Measurements from ENCODE around the gene SLC9A3. TPM values are rescaled to one million over a fixed set of nuclear protein-coding genes. Genes with fewer than 3 reads are reported as not detected.

The SLC9A3 gene
- total RNA-seq, 4 donors from 2014 or later: 3.7 to 5.9 (median 4.3) TPM

DNA sequence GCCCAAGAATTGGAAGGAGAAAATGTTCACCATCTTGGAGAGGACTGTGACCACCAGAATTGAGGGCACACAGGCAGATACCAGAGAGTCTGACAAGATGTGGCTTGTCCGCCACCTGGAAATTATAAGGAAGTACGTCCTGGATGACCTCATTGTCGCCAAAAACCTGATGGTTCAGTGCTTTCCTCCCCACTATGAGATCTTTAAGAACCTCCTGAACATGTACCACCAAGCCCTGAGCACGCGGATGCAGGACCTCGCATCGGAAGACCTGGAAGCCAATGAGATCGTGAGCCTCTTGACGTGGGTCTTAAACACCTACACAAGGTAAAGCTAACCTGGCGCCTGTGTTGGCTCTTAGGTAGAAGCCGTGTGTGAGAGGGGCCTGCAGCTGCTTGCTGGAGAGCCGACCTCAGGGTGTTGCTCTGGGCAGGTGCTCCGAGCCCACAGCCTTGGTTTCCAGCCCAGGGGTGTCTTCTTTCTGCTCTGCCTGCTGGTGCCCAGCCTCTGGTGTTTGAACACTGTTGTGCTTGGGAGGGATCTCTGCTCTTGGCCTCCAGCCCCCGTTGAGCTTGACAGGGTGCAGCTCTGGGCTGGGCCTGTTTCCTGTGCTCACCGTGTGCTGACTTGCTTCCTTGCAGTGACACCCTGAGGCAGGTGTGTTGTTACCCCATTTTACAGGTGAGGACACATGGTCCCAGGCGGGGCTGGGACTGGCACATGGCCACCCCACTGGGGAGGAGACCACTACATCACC is 70.3 kb downstream of the SLC9A3 start:
- no peak overlapping the region for H3K4me3 ChIP-seq
- H3K27me3 ChIP-seq: no peaks in the 10 kb centered on the region
- H3K4me1 ChIP-seq: peaks cover 10% of the 10 kb centered on the region
- DNase-seq (ENCODE audit: low spot score in 2 of 2): peak; percentile 51 to 68
- peaks cover 82% of the 10 kb centered on the region for H3K36me3 ChIP-seq
- H3K9me3 ChIP-seq: peaks cover 16% of the 10 kb centered on the region
- H3K27ac ChIP-seq: peak overlapping the region; percentile 54
- 83% methylated on average over 11 of the region's 16 CpGs for WGBS
- TF ChIP-seq POLR2A (IDR thresholded peaks at IDR 0.05): no peak
- TF ChIP-seq EP300 (IDR thresholded peaks at IDR 0.05): no peak
- no peak for TF ChIP-seq POLR2AphosphoS5 (IDR thresholded peaks at IDR 0.05)
- TF ChIP-seq, protein P1, sequence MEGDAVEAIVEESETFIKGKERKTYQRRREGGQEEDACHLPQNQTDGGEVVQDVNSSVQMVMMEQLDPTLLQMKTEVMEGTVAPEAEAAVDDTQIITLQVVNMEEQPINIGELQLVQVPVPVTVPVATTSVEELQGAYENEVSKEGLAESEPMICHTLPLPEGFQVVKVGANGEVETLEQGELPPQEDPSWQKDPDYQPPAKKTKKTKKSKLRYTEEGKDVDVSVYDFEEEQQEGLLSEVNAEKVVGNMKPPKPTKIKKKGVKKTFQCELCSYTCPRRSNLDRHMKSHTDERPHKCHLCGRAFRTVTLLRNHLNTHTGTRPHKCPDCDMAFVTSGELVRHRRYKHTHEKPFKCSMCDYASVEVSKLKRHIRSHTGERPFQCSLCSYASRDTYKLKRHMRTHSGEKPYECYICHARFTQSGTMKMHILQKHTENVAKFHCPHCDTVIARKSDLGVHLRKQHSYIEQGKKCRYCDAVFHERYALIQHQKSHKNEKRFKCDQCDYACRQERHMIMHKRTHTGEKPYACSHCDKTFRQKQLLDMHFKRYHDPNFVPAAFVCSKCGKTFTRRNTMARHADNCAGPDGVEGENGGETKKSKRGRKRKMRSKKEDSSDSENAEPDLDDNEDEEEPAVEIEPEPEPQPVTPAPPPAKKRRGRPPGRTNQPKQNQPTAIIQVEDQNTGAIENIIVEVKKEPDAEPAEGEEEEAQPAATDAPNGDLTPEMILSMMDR (IDR thresholded peaks at IDR 0.05): no peak

DNA sequence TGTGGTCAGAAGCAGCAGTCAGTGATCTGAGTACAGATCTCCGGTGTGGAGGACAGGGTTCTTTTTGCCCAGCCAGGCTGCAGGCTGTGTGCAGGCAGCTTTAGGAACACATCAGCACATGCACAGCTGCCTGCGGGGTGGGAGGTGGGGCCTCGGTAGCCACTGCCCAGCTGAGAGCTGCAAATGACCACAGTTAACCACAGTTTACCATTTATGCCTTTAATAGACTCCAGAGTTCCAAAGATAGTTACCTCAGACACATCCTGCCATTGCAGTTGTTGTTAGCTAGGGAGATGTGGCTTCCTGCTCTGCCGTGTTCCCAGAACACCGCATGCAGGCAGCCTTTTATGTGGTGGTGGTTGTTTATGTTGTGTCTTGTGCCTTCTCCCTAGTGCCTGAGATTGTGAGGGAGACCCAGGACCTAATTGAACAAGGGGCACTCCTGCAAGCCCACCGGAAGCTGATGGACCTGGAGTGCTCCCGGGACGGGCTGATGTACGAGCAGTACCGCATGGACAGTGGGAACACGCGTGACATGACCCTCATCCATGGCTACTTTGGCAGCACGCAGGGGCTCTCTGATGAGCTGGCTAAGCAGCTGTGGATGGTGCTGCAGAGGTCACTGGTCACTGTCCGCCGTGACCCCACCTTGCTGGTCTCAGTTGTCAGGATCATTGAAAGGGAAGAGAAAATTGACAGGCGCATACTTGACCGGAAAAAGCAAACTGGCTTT is 71.1 kb downstream of the SLC9A3 start:
- Histone ChIP-seq H3K36me3 (peaks cover 85% of the 10 kb centered on the region), H3K4me1 (peaks cover 4% of the 10 kb centered on the region), H3K9me3 (peaks cover 16% of the 10 kb centered on the region), H3K27me3 (no peaks in the 10 kb centered on the region), H3K4me3 (no peak overlapping the region), H3K27ac (no peak overlapping the region)
- WGBS: 96% methylated on average over 14 of the region's 17 CpGs
- DNase-seq (ENCODE audit: low spot score in 2 of 2): peak; percentile 38 to 63
- no peak for TF ChIP-seq EP300 (IDR thresholded peaks at IDR 0.05)
- no peak for TF ChIP-seq POLR2A (IDR thresholded peaks at IDR 0.05)
- TF ChIP-seq POLR2AphosphoS5 (IDR thresholded peaks at IDR 0.05): no peak
- TF ChIP-seq, protein P1 (IDR thresholded peaks at IDR 0.05): no peak

DNA sequence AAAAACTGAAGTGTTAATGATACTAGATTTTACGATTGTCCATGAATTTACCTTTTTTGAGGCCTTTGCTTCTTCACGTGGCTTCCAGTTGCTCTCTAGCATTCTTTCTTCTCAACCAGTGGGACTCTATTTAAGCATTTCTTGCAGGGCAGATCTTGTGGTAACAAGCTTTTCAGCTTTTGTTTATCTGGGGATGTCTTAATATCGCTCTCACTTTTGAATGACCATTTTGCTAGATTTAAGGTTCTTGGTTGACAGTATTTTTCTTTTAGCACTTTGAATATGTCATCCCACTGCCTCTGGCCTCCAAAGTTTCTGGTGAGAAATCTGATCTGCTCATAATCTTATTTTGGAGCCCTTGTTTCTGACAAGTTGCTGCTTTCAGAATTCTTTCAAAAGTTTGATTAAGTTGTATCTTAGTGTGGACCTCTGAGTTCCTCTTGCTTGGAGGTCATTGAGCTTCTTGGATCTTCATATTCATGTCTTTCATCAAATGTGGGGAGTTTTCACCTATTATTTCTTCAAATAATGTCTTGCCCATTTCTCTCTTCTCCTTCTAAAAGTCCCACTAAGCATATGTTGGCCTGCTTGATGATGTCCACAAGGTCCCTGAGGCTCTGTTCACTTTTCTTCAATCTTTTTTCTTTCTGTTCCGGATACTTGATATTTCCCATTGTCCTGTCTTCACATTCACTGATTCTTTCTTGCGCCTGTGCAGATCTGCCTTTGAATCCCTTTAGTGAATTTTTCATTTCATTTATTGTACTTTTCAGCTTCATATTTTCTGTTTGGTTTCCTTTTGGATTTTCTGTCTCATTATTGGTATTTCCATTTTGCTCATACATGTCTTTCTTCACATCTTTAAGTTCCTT is 72.4 kb downstream of the SLC9A3 start:
- peaks cover 16% of the 10 kb centered on the region for H3K9me3 ChIP-seq
- no peak overlapping the region for H3K27ac ChIP-seq
- DNase-seq (ENCODE audit: low spot score in 2 of 2): no peak
- WGBS: 95% methylated on average over 5 of the region's 5 CpGs
- no peak overlapping the region for H3K4me3 ChIP-seq
- no peak for TF ChIP-seq POLR2AphosphoS5 (IDR thresholded peaks at IDR 0.05)
- TF ChIP-seq, protein P1 (IDR thresholded peaks at IDR 0.05): no peak
- no peak for TF ChIP-seq POLR2A (IDR thresholded peaks at IDR 0.05)
- TF ChIP-seq EP300 (IDR thresholded peaks at IDR 0.05): no peak
- H3K4me1 ChIP-seq: peaks cover 9% of the 10 kb centered on the region
- H3K36me3 ChIP-seq: peaks cover 83% of the 10 kb centered on the region
- no peaks in the 10 kb centered on the region for H3K27me3 ChIP-seq

DNA sequence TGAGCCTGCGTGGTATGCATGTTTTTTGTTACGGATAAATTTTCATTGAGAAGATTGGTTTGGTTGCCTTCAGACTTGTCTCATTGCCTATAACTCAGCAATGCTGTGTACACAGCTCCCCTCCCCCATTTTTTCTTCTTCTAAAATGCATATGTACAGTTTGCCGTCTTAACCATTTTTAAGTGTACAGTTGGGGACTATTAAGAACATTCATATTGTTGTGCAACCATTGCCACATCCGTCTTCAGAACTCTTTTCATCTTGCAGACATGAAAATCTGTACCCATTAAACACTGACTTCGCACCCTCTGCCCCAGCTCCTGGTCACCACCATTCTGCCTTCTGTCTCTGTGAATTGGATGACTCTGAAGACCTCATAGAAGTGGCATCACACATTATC is 75.1 kb downstream of the SLC9A3 start:
- peaks cover 16% of the 10 kb centered on the region for H3K9me3 ChIP-seq
- peaks cover 19% of the 10 kb centered on the region for H3K4me1 ChIP-seq
- WGBS: 86% methylated on average over 5 of the region's 5 CpGs
- DNase-seq (ENCODE audit: low spot score in 2 of 2): no peak
- H3K4me3 ChIP-seq: no peak overlapping the region
- no peaks in the 10 kb centered on the region for H3K27me3 ChIP-seq
- no peak overlapping the region for H3K27ac ChIP-seq
- no peak for TF ChIP-seq POLR2AphosphoS5 (IDR thresholded peaks at IDR 0.05)
- no peak for TF ChIP-seq EP300 (IDR thresholded peaks at IDR 0.05)
- TF ChIP-seq POLR2A (IDR thresholded peaks at IDR 0.05): no peak
- TF ChIP-seq, protein P1 (IDR thresholded peaks at IDR 0.05): no peak
- peaks cover 70% of the 10 kb centered on the region for H3K36me3 ChIP-seq
